ENCODE data around the gene UTP18.
"Not testable (repeated sequence)": the region's sequence is repeated elsewhere in the genome, so short reads cannot be mapped to it uniquely, and the experiment has no call there.

UTP18 gene

DNA sequence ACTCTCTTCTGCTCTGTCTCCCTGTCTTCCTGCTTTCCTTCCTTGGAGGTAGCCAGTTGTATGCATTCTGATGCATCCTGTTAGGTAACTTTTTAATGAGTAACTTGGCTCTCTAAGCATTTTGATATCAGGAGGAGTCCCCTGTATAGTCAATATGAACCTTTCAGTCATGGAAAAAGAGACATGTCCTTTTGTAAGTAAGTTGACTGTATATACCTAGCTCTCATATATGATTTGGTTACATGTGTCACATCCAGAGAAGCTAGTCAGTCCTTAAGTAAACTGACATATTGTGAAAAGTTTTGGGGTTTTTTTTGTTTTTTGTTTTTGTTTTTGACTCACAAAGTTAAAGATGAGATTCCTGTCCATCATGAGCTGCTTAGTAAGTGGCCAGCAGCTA, 18.8 kb downstream of the UTP18 start:
- DNase-seq (ENCODE audit: low read depth in 1 of 2, low spot score in 1 of 2): no peak
- TF ChIP-seq, protein P1, sequence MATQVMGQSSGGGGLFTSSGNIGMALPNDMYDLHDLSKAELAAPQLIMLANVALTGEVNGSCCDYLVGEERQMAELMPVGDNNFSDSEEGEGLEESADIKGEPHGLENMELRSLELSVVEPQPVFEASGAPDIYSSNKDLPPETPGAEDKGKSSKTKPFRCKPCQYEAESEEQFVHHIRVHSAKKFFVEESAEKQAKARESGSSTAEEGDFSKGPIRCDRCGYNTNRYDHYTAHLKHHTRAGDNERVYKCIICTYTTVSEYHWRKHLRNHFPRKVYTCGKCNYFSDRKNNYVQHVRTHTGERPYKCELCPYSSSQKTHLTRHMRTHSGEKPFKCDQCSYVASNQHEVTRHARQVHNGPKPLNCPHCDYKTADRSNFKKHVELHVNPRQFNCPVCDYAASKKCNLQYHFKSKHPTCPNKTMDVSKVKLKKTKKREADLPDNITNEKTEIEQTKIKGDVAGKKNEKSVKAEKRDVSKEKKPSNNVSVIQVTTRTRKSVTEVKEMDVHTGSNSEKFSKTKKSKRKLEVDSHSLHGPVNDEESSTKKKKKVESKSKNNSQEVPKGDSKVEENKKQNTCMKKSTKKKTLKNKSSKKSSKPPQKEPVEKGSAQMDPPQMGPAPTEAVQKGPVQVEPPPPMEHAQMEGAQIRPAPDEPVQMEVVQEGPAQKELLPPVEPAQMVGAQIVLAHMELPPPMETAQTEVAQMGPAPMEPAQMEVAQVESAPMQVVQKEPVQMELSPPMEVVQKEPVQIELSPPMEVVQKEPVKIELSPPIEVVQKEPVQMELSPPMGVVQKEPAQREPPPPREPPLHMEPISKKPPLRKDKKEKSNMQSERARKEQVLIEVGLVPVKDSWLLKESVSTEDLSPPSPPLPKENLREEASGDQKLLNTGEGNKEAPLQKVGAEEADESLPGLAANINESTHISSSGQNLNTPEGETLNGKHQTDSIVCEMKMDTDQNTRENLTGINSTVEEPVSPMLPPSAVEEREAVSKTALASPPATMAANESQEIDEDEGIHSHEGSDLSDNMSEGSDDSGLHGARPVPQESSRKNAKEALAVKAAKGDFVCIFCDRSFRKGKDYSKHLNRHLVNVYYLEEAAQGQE (IDR thresholded peaks at IDR 0.05; ENCODE audit: insufficient replicate concordance, low read depth): no peak
- TF ChIP-seq POLR2AphosphoS5 (IDR thresholded peaks at IDR 0.05; ENCODE audit: low read depth) (no peak), SPI1 (IDR thresholded peaks at IDR 0.05; ENCODE audit: borderline replicate concordance, low read depth) (no peak), GABPA (IDR thresholded peaks at IDR 0.05; ENCODE audit: low read depth) (no peak)
- TF ChIP-seq, protein P2, sequence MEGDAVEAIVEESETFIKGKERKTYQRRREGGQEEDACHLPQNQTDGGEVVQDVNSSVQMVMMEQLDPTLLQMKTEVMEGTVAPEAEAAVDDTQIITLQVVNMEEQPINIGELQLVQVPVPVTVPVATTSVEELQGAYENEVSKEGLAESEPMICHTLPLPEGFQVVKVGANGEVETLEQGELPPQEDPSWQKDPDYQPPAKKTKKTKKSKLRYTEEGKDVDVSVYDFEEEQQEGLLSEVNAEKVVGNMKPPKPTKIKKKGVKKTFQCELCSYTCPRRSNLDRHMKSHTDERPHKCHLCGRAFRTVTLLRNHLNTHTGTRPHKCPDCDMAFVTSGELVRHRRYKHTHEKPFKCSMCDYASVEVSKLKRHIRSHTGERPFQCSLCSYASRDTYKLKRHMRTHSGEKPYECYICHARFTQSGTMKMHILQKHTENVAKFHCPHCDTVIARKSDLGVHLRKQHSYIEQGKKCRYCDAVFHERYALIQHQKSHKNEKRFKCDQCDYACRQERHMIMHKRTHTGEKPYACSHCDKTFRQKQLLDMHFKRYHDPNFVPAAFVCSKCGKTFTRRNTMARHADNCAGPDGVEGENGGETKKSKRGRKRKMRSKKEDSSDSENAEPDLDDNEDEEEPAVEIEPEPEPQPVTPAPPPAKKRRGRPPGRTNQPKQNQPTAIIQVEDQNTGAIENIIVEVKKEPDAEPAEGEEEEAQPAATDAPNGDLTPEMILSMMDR (IDR thresholded peaks at IDR 0.05; ENCODE audit: insufficient read depth, low read length): no peak
- no peak overlapping the region for H3K4me3 ChIP-seq (replicated peaks; ENCODE audit: insufficient read depth, low read length)
- H3K27ac ChIP-seq (replicated peaks): no peak overlapping the region
- no peaks in the 10 kb centered on the region for H3K27me3 ChIP-seq (ENCODE audit: insufficient read depth, poor library complexity, severe bottlenecking)

DNA sequence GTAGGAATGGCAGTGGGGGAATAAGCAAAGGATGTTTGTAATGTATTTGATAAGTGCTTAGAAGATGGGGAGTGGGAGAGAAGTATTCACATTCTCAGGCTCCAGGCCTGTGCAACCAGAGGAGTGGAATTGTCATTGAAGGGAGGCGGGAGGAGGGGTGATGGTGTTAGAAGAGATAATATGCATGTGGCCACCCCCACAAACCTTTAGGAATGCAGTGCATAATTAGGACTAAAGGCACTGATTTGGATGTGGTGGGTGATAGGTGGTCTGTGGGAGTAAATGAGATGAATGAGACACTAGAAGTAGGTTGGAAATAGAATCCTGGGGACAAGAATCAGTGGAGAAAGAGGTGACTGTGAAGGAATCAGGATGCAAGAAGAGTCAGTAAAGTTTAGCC, 27.1 kb downstream of the UTP18 start:
- DNase-seq (ENCODE audit: low read depth in 1 of 2, low spot score in 1 of 2): no peak
- Histone ChIP-seq H3K27ac (replicated peaks) (no peak overlapping the region), H3K4me3 (replicated peaks; ENCODE audit: insufficient read depth, low read length) (no peak overlapping the region), H3K27me3 (ENCODE audit: insufficient read depth, poor library complexity, severe bottlenecking) (no peaks in the 10 kb centered on the region)
- TF ChIP-seq, protein P1 (IDR thresholded peaks at IDR 0.05; ENCODE audit: insufficient replicate concordance, low read depth): no peak

GRCh38 chr17:51289696-51290111, 29.4 kb downstream of the UTP18 start:
- no peak for DNase-seq (ENCODE audit: low read depth in 1 of 2, low spot score in 1 of 2)
- H3K27me3 ChIP-seq (ENCODE audit: insufficient read depth, poor library complexity, severe bottlenecking): no peaks in the 10 kb centered on the region
- no peak overlapping the region for H3K4me3 ChIP-seq (replicated peaks; ENCODE audit: insufficient read depth, low read length)
- no peak overlapping the region for H3K27ac ChIP-seq (replicated peaks)
- TF ChIP-seq SPI1 (IDR thresholded peaks at IDR 0.05; ENCODE audit: borderline replicate concordance, low read depth) (no peak), GABPA (IDR thresholded peaks at IDR 0.05; ENCODE audit: low read depth) (no peak), POLR2AphosphoS5 (IDR thresholded peaks at IDR 0.05; ENCODE audit: low read depth) (no peak)
- TF ChIP-seq, protein P2 (IDR thresholded peaks at IDR 0.05; ENCODE audit: insufficient read depth, low read length): no peak
- TF ChIP-seq, protein P1 (IDR thresholded peaks at IDR 0.05; ENCODE audit: insufficient replicate concordance, low read depth): no peak

DNA sequence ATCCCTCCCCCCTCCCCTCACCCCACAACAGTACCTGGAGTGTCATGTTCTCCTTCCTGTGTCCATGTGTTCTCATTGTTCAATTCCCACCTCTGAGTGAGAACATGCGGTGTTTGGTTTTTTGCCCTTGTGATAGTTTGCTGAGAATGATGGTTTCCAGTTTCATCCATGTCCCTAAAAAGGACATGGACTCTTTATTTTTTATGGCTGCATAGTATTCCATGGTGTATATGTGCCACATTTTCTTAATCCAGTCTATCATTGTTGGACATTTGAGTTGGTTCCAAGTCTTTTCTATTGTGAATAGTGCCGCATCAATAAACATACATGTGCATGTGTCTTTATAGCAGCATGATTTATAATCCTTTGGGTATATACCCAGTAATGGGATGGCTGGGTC, 34.0 kb downstream of the UTP18 start:
- H3K27me3 ChIP-seq (ENCODE audit: insufficient read depth, poor library complexity, severe bottlenecking); DNase-seq (ENCODE audit: low read depth in 1 of 2, low spot score in 1 of 2); H3K4me3 ChIP-seq (replicated peaks; ENCODE audit: insufficient read depth, low read length); H3K27ac ChIP-seq (replicated peaks): not testable (repeated sequence)

Data from HL-60 (cell line).